A549 (cell line): ENCODE measurements around the gene COMMD3. TPM values are rescaled to one million over a fixed set of nuclear protein-coding genes. Genes with fewer than 3 reads are reported as not detected.
"Not testable (repeated sequence)": the region's sequence is repeated elsewhere in the genome, so short reads cannot be mapped to it uniquely, and the experiment has no call there.

ENCODE experiments used
- ATAC-seq, 2 experiments: fragments of 200-7000 bp in 1 of 2; fragments of >200 bp in 1 of 2; cut with Nextera tagmentation in 1 of 2; cut with Tn5 transposase in 1 of 2; 3 replicates each; pipeline versions ENCODE4 v1.8.0 to v1.9.1; 2018 to 2020; ENCODE audit warnings: mild to moderate bottlenecking in 1 of 2, moderate library complexity in 1 of 2
- CTCF ChIA-PET: fragments of 300-600 bp; sonication (Branson Sonifier 250); formaldehyde crosslinking; extraction: SDS; loops from one replicate; lab custom pipeline; 2021; ENCODE audit warnings: antibody characterized with exemption, inconsistent platforms; lab: Yijun Ruan, JAX
- POLR2A ChIA-PET: fragments of 350-600 bp; formaldehyde crosslinking; extraction: SDS; loops from one replicate; lab custom pipeline; 2021; ENCODE audit warnings: antibody characterized with exemption, inconsistent platforms; lab: Yijun Ruan, JAX
- DNase-seq, 2 experiments: peaks; one replicate each; pipeline versions ENCODE4 v3.0.0 to v3.0.0-alpha.2; 2011 to 2016; ENCODE audit warnings: low read depth in 1 of 2, low spot score in 1 of 2
- FAIRE-seq: peaks from 2 replicates; lab custom pipeline; 2011; peaks lifted over from hg19 to GRCh38; lab: Jason Lieb, UNC
- H3K27ac ChIP-seq, 2 experiments: fragments of >200 bp; sonication (Bioruptor Twin); formaldehyde crosslinking; 3 replicates each; pipeline ENCODE4 v1.5.1; 2016 to 2017
- H3K4me1 ChIP-seq: fragments of >200 bp; sonication (Bioruptor Twin); formaldehyde crosslinking; 3 replicates; pipeline ENCODE4 v1.6.1; 2016
- H3K4me2 ChIP-seq: fragments of >200 bp; sonication (Bioruptor Twin); formaldehyde crosslinking; 3 replicates; pipeline ENCODE4 v1.6.1; 2016
- H3K4me3 ChIP-seq: fragments of >200 bp; sonication (Bioruptor Twin); formaldehyde crosslinking; 3 replicates; pipeline ENCODE4 v1.5.1; 2016
- H3K9me3 ChIP-seq: fragments of >200 bp; sonication (Bioruptor Twin); formaldehyde crosslinking; 3 replicates; pipeline ENCODE4 v1.6.1; 2016
- CBX8 ChIP-seq: fragments of 200-600 bp; sonication (generic); IDR thresholded peaks from 2 replicates; pipeline ENCODE4 v1.6.1; 2016
- EHMT2 ChIP-seq: fragments of 200-600 bp; sonication (generic); IDR thresholded peaks from 2 replicates; pipeline ENCODE4 v1.6.1; 2016; ENCODE audit warnings: antibody characterized with exemption, low read depth, mild to moderate bottlenecking, moderate library complexity
- ESRRA ChIP-seq: fragments of 150-350 bp; IDR thresholded peaks from 2 replicates; pipeline ENCODE4 v1.6.1; 2014; ENCODE audit warnings: mild to moderate bottlenecking, low read length, borderline replicate concordance
- FOSL2 ChIP-seq, 2 experiments: fragments of 450-650 bp in 1 of 2; fragments of >200 bp in 1 of 2; sonication (Bioruptor Twin) in 1 of 2; formaldehyde crosslinking; IDR thresholded peaks; 2 replicates each; pipeline versions ENCODE4 v1.5.0 to v1.6.1; 2016 to 2020; ENCODE audit warnings: mild to moderate bottlenecking in 1 of 2, moderate library complexity in 1 of 2
- GATA3 ChIP-seq: IDR thresholded peaks from 2 replicates; pipeline ENCODE4 v1.6.1; 2012; ENCODE audit warnings: borderline replicate concordance
- HDAC2 ChIP-seq: fragments of 200-600 bp; sonication (generic); IDR thresholded peaks from 2 replicates; pipeline ENCODE4 v1.6.1; 2016
- HEYL ChIP-seq: fragments of 250-450 bp; sonication (Bioruptor Pico); IDR thresholded peaks from 2 replicates; pipeline ENCODE4 v1.8.0; 2021; ENCODE audit warnings: mild to moderate bottlenecking, moderate library complexity
- JUN ChIP-seq, 2 experiments: fragments of >200 bp; sonication (Bioruptor Twin); formaldehyde crosslinking; IDR thresholded peaks; 2 replicates in 1 of 2; 3 replicates in 1 of 2; pipeline ENCODE4 v1.6.1; 2016 to 2017
- JUNB ChIP-seq: fragments of >200 bp; sonication (Bioruptor Twin); formaldehyde crosslinking; IDR thresholded peaks from 2 replicates; pipeline ENCODE4 v1.6.1; 2016
- NFE2L2 ChIP-seq: fragments of 150-350 bp; conservative IDR thresholded peaks from 2 replicates; pipeline ENCODE4 v1.6.1; 2014; ENCODE audit warnings: low read length
- RNF2 ChIP-seq: fragments of 200-600 bp; sonication (generic); IDR thresholded peaks from 2 replicates; pipeline ENCODE4 v1.6.1; 2016; ENCODE audit warnings: low read depth, mild to moderate bottlenecking, antibody characterized with exemption, moderate library complexity, borderline replicate concordance
- SREBF2 ChIP-seq: fragments of 450-650 bp; IDR thresholded peaks from 2 replicates; pipeline ENCODE4 v1.6.1; 2014; ENCODE audit warnings: mild to moderate bottlenecking, moderate library complexity
- TFCP2L1 ChIP-seq: fragments of 250-450 bp; sonication (Bioruptor Pico); IDR thresholded peaks from 2 replicates; pipeline ENCODE4 v1.5.0; 2021; ENCODE audit warnings: mild to moderate bottlenecking
- WGBS: methylation state at CpG from one replicate; pipeline ENCODE4 v1.1.6; 2017; ENCODE audit errors: missing lambda C conversion rate; 5-methylcytosine and 5-hydroxymethylcytosine counted together
- polyA plus RNA-seq, 4 experiments: library from polyadenylated mRNA; depleted of rRNA in 3 of 4; stranded (reverse); fragments of >200 nt; fragmentation: RNase III in 1 of 4; extraction: RNeasy Plus Mini Kit Qiagen cat#74134 plus additional on column Dnase treatment in 1 of 4; gene quantifications; 2 replicates in 3 of 4; 3 replicates in 1 of 4; pipeline ENCODE4 v1.2.3, GENCODE V29; 2011 to 2017
- TF ChIP-seq, protein P1 (sequence below): fragments of >200 bp; sonication (Bioruptor Twin); formaldehyde crosslinking; IDR thresholded peaks from 2 replicates; pipeline ENCODE4 v1.6.1; 2016
- TF ChIP-seq, protein P2 (sequence below): fragments of 250-450 bp; sonication (Bioruptor Pico); IDR thresholded peaks from 2 replicates; pipeline ENCODE4 v1.5.0; 2020; ENCODE audit warnings: low read depth, mild to moderate bottlenecking, moderate library complexity
- TF ChIP-seq, protein P3 (sequence below): IDR thresholded peaks from 2 replicates; pipeline ENCODE4 v1.6.1; 2012

COMMD3 gene
- polyA plus RNA-seq, 2 of the 4 experiments (the other 2 are of a cell fraction): 42.2 to 70.8 TPM

DNA sequence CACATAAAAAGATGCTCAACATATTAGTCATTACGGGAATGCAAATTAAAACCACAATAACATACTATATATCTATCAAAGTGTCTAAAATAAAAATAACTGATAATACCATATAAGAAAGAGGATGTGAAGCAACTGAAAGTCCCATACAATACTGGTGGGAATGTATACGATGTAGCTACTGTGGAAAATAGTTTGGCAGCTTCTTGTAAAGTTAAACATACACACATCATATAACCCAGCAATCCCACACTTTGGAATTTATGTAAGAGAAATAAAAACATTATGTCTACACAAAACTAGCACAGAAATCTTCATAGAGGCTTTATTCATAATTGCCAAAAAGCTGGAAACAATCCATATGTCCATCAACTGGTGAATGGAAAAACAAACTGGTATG is 10.5 kb upstream of the COMMD3 start:
- ATAC-seq (no peak), DNase-seq (no peak)
- CTCF ChIA-PET: interaction anchor here (1.2 to 1.4 kb wide), 2 partner anchors 9 to 32 kb away, joined by 3 read pairs; no protein-coding TSS in a partner anchor
- no peaks in the 10 kb centered on the region for H3K9me3 ChIP-seq
- H3K4me2 ChIP-seq: no peak overlapping the region
- no peak overlapping the region for H3K27ac ChIP-seq
- POLR2A ChIA-PET: no interaction called here
- TF ChIP-seq NFE2L2 (no peak), ESRRA (no peak), CBX8 (no peak), JUN (IDR thresholded peaks at IDR 0.05) (no peak), EHMT2 (no peak), HDAC2 (no peak), RNF2 (no peak), SREBF2 (no peak)
- TF ChIP-seq, all 56 proteins: peak for 0
- peak; percentile 7 for FAIRE-seq
- H3K4me1 ChIP-seq: peaks cover 10% of the 10 kb centered on the region; the same call in 2 of the 3 replicates
- 92% methylated on average over 2 of the region's 2 CpGs for WGBS
- no peak overlapping the region for H3K4me3 ChIP-seq

DNA sequence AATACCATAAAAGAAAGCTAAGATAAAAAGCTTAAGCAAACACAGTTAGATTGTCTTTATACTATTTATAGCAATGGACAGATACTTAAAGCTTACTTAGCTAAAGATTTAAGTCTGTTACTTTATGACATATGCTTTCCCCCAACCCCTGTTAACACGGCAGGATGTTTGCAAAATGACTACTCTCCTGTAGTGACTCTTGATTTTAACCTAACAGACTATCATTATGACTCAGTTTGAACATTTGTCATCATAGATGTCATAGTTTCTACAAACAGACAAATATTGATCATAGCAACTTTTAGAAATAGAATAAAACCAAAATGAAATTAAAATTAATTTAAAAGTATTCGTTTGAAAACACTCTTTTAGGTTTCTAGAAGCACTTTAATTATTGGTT is 7.8 kb upstream of the COMMD3 start:
- DNase-seq: peak; percentile 46 to 60
- Histone ChIP-seq H3K27ac (no peak overlapping the region), H3K4me3 (no peak overlapping the region), H3K4me2 (peak overlapping the region; percentile 28; the same call in 2 of the 3 replicates), H3K4me1 (peaks cover 10% of the 10 kb centered on the region; the same call in 2 of the 3 replicates), H3K9me3 (no peaks in the 10 kb centered on the region)
- 5% methylated on average over 2 of the region's 2 CpGs for WGBS
- ATAC-seq: peak in 1 of 2 experiments; percentile 64; a peak in 2 of 6 replicates
- CTCF ChIA-PET: no interaction called here
- POLR2A ChIA-PET: interaction anchor here (1.2 kb wide), 1 partner anchor 8 kb away, joined by 3 read pairs; the partner anchor contains the start of gene COMMD3
- peak; percentile 96 for FAIRE-seq
- TF ChIP-seq FOSL2 (IDR thresholded peaks at IDR 0.05): no peak
- peak; percentile 82 for TF ChIP-seq FOSL2 (CRISPR knock-in tag; IDR thresholded peaks at IDR 0.05)
- TF ChIP-seq, protein P1, sequence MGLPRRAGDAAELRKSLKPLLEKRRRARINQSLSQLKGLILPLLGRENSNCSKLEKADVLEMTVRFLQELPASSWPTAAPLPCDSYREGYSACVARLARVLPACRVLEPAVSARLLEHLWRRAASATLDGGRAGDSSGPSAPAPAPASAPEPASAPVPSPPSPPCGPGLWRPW: no peak
- peak; percentile 63 for TF ChIP-seq JUNB

DNA sequence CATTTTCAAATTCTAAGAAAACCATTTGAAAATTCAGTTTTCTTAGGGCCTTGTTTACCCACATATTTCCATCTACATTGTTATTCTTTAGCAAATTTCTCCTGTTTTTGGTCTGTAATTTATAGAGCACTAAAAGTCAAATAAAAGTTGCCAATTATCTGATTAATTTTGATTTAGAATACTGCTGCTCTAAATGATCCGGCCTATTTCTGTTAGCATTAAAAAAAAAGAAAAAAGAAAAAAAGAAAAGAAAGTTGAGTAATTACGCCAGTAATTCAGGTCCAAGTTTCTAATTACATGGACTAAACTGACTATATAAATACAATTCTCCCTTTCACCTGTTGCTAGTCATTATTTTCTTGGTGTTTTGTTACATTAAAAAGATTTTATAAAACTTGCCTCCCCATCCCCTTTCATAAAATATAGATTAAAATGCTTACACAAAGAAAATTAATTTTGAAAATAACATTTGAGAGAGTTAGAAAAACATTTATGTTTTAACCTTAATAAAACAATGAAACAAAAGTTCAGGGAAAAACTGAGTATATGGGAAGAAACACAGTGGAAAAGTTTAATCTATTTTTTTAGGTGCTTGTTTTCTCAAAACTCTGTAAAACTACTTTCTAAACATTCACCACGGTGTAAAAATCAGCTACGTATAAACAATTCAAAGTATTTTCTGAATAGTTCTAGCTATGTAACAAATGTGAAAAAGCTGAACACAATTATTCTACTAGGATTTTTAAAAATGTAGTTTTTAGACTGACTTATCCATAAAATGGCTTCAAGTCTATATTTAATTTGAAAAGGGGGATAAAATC is 6.8 kb upstream of the COMMD3 start:
- 88% methylated on average over 4 of the region's 4 CpGs for WGBS

DNA sequence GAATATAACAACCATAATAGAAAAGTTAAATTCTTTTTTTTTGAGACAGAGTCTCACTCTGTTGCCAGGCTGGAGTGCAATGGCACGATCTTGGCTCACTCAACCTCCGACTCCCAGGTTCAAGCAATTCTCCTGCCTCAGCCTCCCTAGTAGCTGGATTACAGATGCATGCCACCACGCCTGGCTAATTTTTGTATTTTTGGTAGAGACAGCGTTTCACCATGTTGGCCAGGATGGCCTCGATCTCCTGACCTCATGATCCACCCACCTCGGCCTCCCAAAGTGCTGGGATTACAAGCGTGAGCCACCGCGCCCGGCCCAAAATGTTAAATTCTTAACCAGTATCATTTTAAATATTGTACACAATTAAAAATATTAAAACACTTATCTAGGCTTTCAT is 6.2 kb upstream of the COMMD3 start:
- ATAC-seq, H3K27ac ChIP-seq, FAIRE-seq, DNase-seq, H3K4me3 ChIP-seq, POLR2A ChIA-PET, H3K9me3 ChIP-seq, H3K4me2 ChIP-seq, CTCF ChIA-PET: not testable (repeated sequence)
- 92% methylated on average over 10 of the region's 10 CpGs for WGBS
- peaks cover 13% of the 10 kb centered on the region; the same call in 2 of the 3 replicates for H3K4me1 ChIP-seq

More for the DNA sequence above, 6.8 kb upstream of the COMMD3 start:
- Histone ChIP-seq H3K4me2 (no peak overlapping the region), H3K27ac (no peak overlapping the region), H3K4me1 (peaks cover 10% of the 10 kb centered on the region; the same call in 2 of the 3 replicates), H3K4me3 (no peak overlapping the region), H3K9me3 (no peaks in the 10 kb centered on the region)
- POLR2A ChIA-PET: no interaction called here
- TF ChIP-seq TFCP2L1 (CRISPR knock-in tag) (no peak), GATA3 (no peak), HEYL (CRISPR knock-in tag) (no peak)
- TF ChIP-seq, protein P2, sequence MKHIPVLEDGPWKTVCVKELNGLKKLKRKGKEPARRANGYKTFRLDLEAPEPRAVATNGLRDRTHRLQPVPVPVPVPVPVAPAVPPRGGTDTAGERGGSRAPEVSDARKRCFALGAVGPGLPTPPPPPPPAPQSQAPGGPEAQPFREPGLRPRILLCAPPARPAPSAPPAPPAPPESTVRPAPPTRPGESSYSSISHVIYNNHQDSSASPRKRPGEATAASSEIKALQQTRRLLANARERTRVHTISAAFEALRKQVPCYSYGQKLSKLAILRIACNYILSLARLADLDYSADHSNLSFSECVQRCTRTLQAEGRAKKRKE (CRISPR knock-in tag): no peak
- TF ChIP-seq, protein P3, sequence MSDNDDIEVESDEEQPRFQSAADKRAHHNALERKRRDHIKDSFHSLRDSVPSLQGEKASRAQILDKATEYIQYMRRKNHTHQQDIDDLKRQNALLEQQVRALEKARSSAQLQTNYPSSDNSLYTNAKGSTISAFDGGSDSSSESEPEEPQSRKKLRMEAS: no peak
- no peak for ATAC-seq
- CTCF ChIA-PET: no interaction called here
- no peak for DNase-seq
- no peak for FAIRE-seq
